Lung (tissue), 12 donors: ENCODE results near the gene SUSD5. TPM values are rescaled to one million over a fixed set of nuclear protein-coding genes. Genes with fewer than 3 reads are reported as not detected.

ENCODE experiments used
- ATAC-seq: fragments of 200-7000 bp; cut with Tn5 transposase; one replicate; pipeline ENCODE4 v1.9.1; 2020; ENCODE audit warnings: moderate number of reproducible peaks; ENCODE audit not compliant: insufficient read depth, low FRiP score
- DNase-seq, 3 donors: peaks; one replicate each; pipeline ENCODE4 v3.0.0-alpha.2; 2013 to 2017
- H3K27ac ChIP-seq, 2 donors: one replicate each; pipeline ENCODE4 v1.5.1; 2013; ENCODE audit warnings: mild to moderate bottlenecking in 2 of 2, moderate library complexity in 2 of 2, control low read depth in 1 of 2, inconsistent platforms in 1 of 2, low read depth in 1 of 2, low read length in 1 of 2
- H3K27me3 ChIP-seq, 3 donors: one replicate each; pipeline ENCODE4 v1.5.1; 2013; ENCODE audit warnings: low read length in 2 of 3; ENCODE audit not compliant: control insufficient read depth in 3 of 3, insufficient read depth in 3 of 3
- H3K36me3 ChIP-seq, 4 donors: one replicate each; pipeline ENCODE4 v1.5.1; 2013; ENCODE audit warnings: low read length in 4 of 4, mild to moderate bottlenecking in 1 of 4, moderate library complexity in 1 of 4; ENCODE audit not compliant: control insufficient read depth in 4 of 4, insufficient read depth in 4 of 4
- H3K4me1 ChIP-seq, 5 donors: one replicate each; pipeline ENCODE4 v1.5.1; 2013; ENCODE audit warnings: low read length in 5 of 5, mild to moderate bottlenecking in 2 of 5, moderate library complexity in 1 of 5; ENCODE audit not compliant: control insufficient read depth in 5 of 5, insufficient read depth in 5 of 5
- H3K4me3 ChIP-seq: one replicate; pipeline ENCODE4 v1.5.1; 2013; ENCODE audit warnings: mild to moderate bottlenecking, control low read depth, moderate library complexity
- H3K9ac ChIP-seq, 2 donors: one replicate each; pipeline ENCODE4 v1.5.1; 2013; ENCODE audit warnings: low read length in 2 of 2, control low read depth in 1 of 2; ENCODE audit not compliant: insufficient read depth in 1 of 2
- H3K9me3 ChIP-seq, 4 donors: one replicate each; pipeline ENCODE4 v1.5.1; 2013; ENCODE audit warnings: low read length in 3 of 4, mild to moderate bottlenecking in 1 of 4, moderate library complexity in 1 of 4; ENCODE audit not compliant: control insufficient read depth in 4 of 4, insufficient read depth in 3 of 4
- WGBS, 2 donors: extraction: QIAGEN DNeasy Blood & Tissue Kit; methylation state at CpG; one replicate each; pipeline ENCODE4 v1.1.7; 2013; 5-methylcytosine and 5-hydroxymethylcytosine counted together
- polyA plus RNA-seq, 2 donors: library from polyadenylated mRNA; stranded (reverse); fragments of 200-250 nt; gene quantifications; one replicate each; pipeline ENCODE4 v1.2.1, GENCODE V29; 2013
- total RNA-seq, 2 donors: library from RNA; depleted of rRNA in 1 of 2; stranded (reverse); fragments of >200 nt in 1 of 2; gene quantifications; one replicate each; pipeline ENCODE4 v1.2.1, GENCODE V29; 2014 to 2021
- TF ChIP-seq, protein P1 (sequence below): IDR thresholded peaks from 2 replicates; pipeline ENCODE4 v1.5.1; 2012; ENCODE audit warnings: mild to moderate bottlenecking; ENCODE audit errors: control extremely low read depth, extremely low read depth
- donor health status: control.
- donor health status: control.
- donor health status: Bipolar disorder and iron deficiency.
- donor health status: healthy.
- donor health status: DM: yes; HTN: yes; CAD: no.

The SUSD5 gene
- total and polyA plus RNA-seq, 4 donors = 0.17 to 2.9 (median 1.0) TPM

DNA sequence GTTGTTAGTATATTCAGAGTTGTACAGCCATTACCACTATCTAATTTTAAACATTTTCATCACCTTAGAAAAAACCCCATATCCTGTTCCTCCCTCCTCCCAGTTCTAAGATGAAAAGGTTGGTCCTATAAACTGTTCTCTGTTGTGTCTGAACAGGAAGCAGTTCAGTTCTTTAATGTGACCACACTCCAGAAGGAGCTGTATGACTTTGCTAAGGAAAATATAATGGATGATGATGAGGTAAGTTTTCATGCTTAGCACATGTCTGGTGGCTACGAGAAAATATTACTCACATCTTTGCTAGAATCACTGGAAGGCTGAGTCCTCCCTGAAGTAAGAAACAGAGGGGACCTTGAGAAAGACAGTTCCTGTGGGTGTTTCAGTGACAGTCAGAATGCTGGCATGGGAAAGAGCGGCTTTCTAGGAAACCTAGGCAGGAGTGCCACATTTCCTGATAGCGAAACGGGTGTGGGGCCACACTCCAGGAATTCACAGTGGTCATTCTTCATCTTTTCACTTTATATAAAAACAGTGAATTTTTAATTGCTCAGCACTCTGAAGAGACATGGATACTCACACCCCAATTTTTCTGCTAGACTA lies 84.5 kb downstream of the SUSD5 start:
- WGBS, 2 donors = 56 to 62% methylated on average over 4 of the region's 4 CpGs
- ATAC-seq (no peak), DNase-seq (no peak)
- no peak overlapping the region for H3K4me3 ChIP-seq
- no peaks in the 10 kb centered on the region for H3K9me3 ChIP-seq
- no peak overlapping the region for H3K27ac ChIP-seq
- no peaks in the 10 kb centered on the region for H3K27me3 ChIP-seq
- H3K4me1 ChIP-seq = no peaks in the 10 kb centered on the region
- TF ChIP-seq, protein P1, sequence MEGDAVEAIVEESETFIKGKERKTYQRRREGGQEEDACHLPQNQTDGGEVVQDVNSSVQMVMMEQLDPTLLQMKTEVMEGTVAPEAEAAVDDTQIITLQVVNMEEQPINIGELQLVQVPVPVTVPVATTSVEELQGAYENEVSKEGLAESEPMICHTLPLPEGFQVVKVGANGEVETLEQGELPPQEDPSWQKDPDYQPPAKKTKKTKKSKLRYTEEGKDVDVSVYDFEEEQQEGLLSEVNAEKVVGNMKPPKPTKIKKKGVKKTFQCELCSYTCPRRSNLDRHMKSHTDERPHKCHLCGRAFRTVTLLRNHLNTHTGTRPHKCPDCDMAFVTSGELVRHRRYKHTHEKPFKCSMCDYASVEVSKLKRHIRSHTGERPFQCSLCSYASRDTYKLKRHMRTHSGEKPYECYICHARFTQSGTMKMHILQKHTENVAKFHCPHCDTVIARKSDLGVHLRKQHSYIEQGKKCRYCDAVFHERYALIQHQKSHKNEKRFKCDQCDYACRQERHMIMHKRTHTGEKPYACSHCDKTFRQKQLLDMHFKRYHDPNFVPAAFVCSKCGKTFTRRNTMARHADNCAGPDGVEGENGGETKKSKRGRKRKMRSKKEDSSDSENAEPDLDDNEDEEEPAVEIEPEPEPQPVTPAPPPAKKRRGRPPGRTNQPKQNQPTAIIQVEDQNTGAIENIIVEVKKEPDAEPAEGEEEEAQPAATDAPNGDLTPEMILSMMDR = no peak
- no peak overlapping the region for H3K9ac ChIP-seq
- H3K36me3 ChIP-seq = peaks cover 14 to 30% (median 22%) of the 10 kb centered on the region in 4 donors

- no peak for DNase-seq
- no peaks in the 10 kb centered on the region for H3K9me3 ChIP-seq
- WGBS, 2 donors = 95% methylated on average over 1 of the region's 1 CpG
- no peaks in the 10 kb centered on the region for H3K27me3 ChIP-seq
- H3K4me3 ChIP-seq = no peak overlapping the region
- H3K4me1 ChIP-seq = no peaks in the 10 kb centered on the region
- TF ChIP-seq, protein P1 = no peak
- ATAC-seq = no peak
- peaks cover 15 to 31% (median 23%) of the 10 kb centered on the region in 4 donors for H3K36me3 ChIP-seq
- no peak overlapping the region for H3K9ac ChIP-seq
- H3K27ac ChIP-seq = no peak overlapping the region
Measured at GRCh38 chr3:33132019-33132360, 86.6 kb downstream of the SUSD5 start.

DNA sequence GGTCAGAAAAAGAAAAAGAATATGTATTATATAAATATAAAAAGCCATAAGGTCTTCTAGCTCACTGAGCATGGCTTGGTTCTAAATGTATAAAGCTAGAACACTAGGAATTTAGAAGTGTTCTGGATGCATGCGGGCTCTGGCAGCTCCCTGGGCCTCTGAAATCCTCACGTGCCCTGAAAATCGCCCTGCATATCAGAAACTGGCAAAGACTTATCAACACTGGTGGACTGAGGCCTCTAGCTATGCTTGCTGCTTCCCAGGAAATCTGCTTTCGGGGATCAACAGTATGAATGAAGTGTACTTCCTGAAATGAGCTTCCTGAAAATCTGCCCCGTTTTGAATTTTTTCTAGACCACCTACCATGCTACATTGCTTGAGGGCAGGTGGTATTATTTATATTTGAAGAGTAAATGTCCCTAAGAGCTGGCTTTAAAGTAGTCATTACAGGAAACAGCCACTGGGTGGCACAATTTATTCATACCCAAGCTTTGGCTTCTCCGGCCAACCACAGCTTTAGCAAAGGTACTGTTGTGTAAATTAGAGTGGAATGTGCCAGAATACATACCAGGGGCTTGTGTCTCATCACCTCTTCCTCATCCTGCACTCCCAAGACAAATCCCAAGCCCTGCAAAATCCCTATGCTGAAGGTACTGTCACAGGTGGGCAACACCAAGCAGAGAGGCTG lies 87.1 kb downstream of the SUSD5 start:
- Histone ChIP-seq H3K4me3 (no peak overlapping the region), H3K36me3 (peaks cover 13 to 34% (median 23%) of the 10 kb centered on the region in 4 donors), H3K9me3 (no peaks in the 10 kb centered on the region), H3K4me1 (no peaks in the 10 kb centered on the region), H3K27me3 (no peaks in the 10 kb centered on the region), H3K27ac (no peak overlapping the region), H3K9ac (no peak overlapping the region)
- TF ChIP-seq, protein P1 = peak; percentile 41
- peak; percentile 62 to 79 (median 69) for DNase-seq
- WGBS, 2 donors = 34 to 45% methylated on average over 6 of the region's 6 CpGs
- ATAC-seq = peak; percentile 88

DNA sequence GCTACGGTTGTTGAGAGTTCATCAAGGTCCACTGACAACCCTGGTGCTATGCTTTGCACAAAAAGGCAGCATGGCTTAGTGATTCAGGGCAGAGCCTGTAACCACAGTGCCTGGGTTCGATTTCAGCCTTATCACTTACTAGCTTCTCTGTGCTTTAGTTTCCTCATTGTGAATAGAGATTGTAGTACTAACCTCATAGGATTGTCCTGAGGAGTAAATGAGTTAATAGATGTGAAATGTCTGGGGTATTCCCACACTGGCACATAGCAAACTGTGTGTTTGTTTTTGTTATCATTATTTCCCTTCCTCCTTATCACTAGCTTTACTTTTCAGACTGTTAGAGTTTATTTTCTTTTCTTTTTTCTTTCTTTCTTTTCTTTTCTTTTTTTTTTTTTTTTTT lies 88.5 kb downstream of the SUSD5 start:
- TF ChIP-seq, protein P1 = no peak
- no peaks in the 10 kb centered on the region for H3K27me3 ChIP-seq
- no peak overlapping the region for H3K4me3 ChIP-seq
- no peak overlapping the region for H3K9ac ChIP-seq
- H3K27ac ChIP-seq = no peak overlapping the region
- ATAC-seq = no peak
- 89 to 92% methylated on average over 2 of the region's 2 CpGs for WGBS, 2 donors
- peaks cover 14 to 36% (median 24%) of the 10 kb centered on the region in 4 donors for H3K36me3 ChIP-seq
- H3K4me1 ChIP-seq = no peaks in the 10 kb centered on the region
- DNase-seq = no peak
- no peaks in the 10 kb centered on the region for H3K9me3 ChIP-seq
